ENCODE results near the gene ZNF655.

DNA sequence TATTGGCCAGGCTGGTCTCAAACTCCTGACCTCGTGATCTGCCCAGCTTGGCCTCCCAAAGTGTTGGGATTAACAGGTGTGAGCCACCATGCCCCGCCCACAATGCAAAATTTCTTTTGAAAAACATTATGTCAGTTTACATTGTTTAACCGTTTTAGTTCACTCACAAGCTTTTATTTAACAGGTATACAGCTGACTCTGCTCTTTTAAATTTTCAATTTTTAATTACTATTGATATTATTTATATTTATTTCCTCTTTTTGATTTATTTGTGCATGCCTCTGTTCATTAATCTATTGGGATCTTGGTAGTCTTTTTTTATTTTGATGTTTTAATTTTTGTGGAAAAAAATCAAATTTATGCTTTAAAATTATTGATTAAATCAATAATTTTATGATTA is 37.0 kb upstream of the ZNF655 start:
- TF ChIP-seq EZH2 (optimal IDR thresholded peaks at IDR 0.05; ENCODE audit: low read depth, low read length): no peak
- TF ChIP-seq, protein P1, sequence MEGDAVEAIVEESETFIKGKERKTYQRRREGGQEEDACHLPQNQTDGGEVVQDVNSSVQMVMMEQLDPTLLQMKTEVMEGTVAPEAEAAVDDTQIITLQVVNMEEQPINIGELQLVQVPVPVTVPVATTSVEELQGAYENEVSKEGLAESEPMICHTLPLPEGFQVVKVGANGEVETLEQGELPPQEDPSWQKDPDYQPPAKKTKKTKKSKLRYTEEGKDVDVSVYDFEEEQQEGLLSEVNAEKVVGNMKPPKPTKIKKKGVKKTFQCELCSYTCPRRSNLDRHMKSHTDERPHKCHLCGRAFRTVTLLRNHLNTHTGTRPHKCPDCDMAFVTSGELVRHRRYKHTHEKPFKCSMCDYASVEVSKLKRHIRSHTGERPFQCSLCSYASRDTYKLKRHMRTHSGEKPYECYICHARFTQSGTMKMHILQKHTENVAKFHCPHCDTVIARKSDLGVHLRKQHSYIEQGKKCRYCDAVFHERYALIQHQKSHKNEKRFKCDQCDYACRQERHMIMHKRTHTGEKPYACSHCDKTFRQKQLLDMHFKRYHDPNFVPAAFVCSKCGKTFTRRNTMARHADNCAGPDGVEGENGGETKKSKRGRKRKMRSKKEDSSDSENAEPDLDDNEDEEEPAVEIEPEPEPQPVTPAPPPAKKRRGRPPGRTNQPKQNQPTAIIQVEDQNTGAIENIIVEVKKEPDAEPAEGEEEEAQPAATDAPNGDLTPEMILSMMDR (IDR thresholded peaks at IDR 0.05; ENCODE audit: low read length): no peak
- TF ChIP-seq EZH2phosphoT487 (IDR thresholded peaks at IDR 0.05; ENCODE audit: low read length): no peak

Measured in MM.1S (cell line).